CD14-positive monocyte (primary cell): ENCODE data around the gene ENGASE. TPM values are rescaled to one million over a fixed set of nuclear protein-coding genes. Genes with fewer than 3 reads are reported as not detected.

Experiments used
- DNase-seq, 3 donors: peaks; one replicate each; pipeline ENCODE4 v3.0.0-alpha.2; 2011 to 2022
- H2AFZ ChIP-seq: 2 replicates; pipeline ENCODE4 v1.6.0; 2012; ENCODE audit warnings: mild to moderate bottlenecking, low read depth, low read length, inconsistent platforms; ENCODE audit not compliant: insufficient read depth, poor library complexity, severe bottlenecking
- H3K27ac ChIP-seq, 2 donors: 1 replicate in 1 of 2; 2 replicates in 1 of 2; pipeline ENCODE4 v1.5.1; 2012 to 2013; ENCODE audit warnings: low read length in 2 of 2, control low read depth in 1 of 2, inconsistent platforms in 1 of 2, low read depth in 1 of 2, mild to moderate bottlenecking in 1 of 2
- H3K27me3 ChIP-seq, 2 donors: one replicate each; pipeline versions ENCODE4 v1.6.0 to v1.6.1; 2011 to 2013; ENCODE audit warnings: low read length in 2 of 2; ENCODE audit not compliant: control insufficient read depth in 2 of 2, insufficient read depth in 2 of 2
- H3K36me3 ChIP-seq, 2 donors: replicated peaks in 1 of 2; 1 replicate in 1 of 2; 2 replicates in 1 of 2; pipeline versions ENCODE4 v1.5.1 to v1.6.1; 2012 to 2013; ENCODE audit warnings: low read length in 2 of 2, control low read depth in 1 of 2, inconsistent platforms in 1 of 2, mild to moderate bottlenecking in 1 of 2; ENCODE audit not compliant: insufficient read depth in 2 of 2, control insufficient read depth in 1 of 2
- H3K4me1 ChIP-seq, 2 donors: 1 replicate in 1 of 2; 2 replicates in 1 of 2; pipeline versions ENCODE4 v1.5.1 to v1.6.1; 2012 to 2013; ENCODE audit warnings: low read length in 2 of 2, control low read depth in 1 of 2, inconsistent platforms in 1 of 2, mild to moderate bottlenecking in 1 of 2, moderate library complexity in 1 of 2; ENCODE audit not compliant: insufficient read depth in 2 of 2, control insufficient read depth in 1 of 2
- H3K4me2 ChIP-seq: replicated peaks from 2 replicates; pipeline ENCODE3; 2012; ENCODE audit warnings: low read length, moderate library complexity, mild to moderate bottlenecking; ENCODE audit not compliant: poor library complexity, severe bottlenecking; ENCODE audit errors: extremely low read depth
- H3K4me3 ChIP-seq, 3 experiments: fragments of 200-600 bp in 1 of 3; sonication (generic) in 1 of 3; replicated peaks in 1 of 3; 1 replicate in 2 of 3; 2 replicates in 1 of 3; pipeline ENCODE4 v1.5.1; 2011 to 2013; ENCODE audit warnings: low read length in 3 of 3, mild to moderate bottlenecking in 3 of 3, control low read depth in 2 of 3, low read depth in 2 of 3, inconsistent platforms in 1 of 3, moderate library complexity in 1 of 3
- H3K79me2 ChIP-seq: 2 replicates; pipeline ENCODE4 v1.6.0; 2012; ENCODE audit warnings: mild to moderate bottlenecking, control low read depth, inconsistent platforms, low read length, moderate library complexity; ENCODE audit not compliant: insufficient read depth
- H3K9ac ChIP-seq: 2 replicates; pipeline ENCODE4 v1.6.0; 2017; ENCODE audit warnings: low read length, mild to moderate bottlenecking; ENCODE audit not compliant: insufficient read depth, poor library complexity, severe bottlenecking
- H3K9me3 ChIP-seq, 2 donors: replicated peaks in 1 of 2; 1 replicate in 1 of 2; 2 replicates in 1 of 2; pipeline versions ENCODE4 v1.5.1 to v1.6.1; 2012 to 2013; ENCODE audit warnings: low read length in 2 of 2, control low read depth in 1 of 2; ENCODE audit not compliant: control insufficient read depth in 1 of 2, insufficient read depth in 1 of 2
- H4K20me1 ChIP-seq: 2 replicates; pipeline ENCODE4 v1.6.0; 2012; ENCODE audit warnings: mild to moderate bottlenecking, low read length, control low read depth, moderate library complexity; ENCODE audit not compliant: insufficient read depth
- H3K27ac Mint-ChIP-seq, 7 donors: one replicate each; pipeline ENCODE4 v1.8.0; 2020; ENCODE audit warnings: mild to moderate bottlenecking in 7 of 7, mixed read lengths in 7 of 7, moderate library complexity in 6 of 7, inconsistent platforms in 2 of 7
- H3K27me3 Mint-ChIP-seq, 3 donors: one replicate each; pipeline ENCODE4 v1.8.0; 2021 to 2022; ENCODE audit warnings: low read depth in 3 of 3, mild to moderate bottlenecking in 3 of 3, mixed read lengths in 3 of 3, moderate library complexity in 3 of 3, inconsistent platforms in 1 of 3
- H3K36me3 Mint-ChIP-seq, 2 donors: one replicate each; pipeline ENCODE4 v1.8.0; 2020; ENCODE audit warnings: mixed read lengths in 2 of 2, inconsistent platforms in 1 of 2, mild to moderate bottlenecking in 1 of 2
- H3K4me1 Mint-ChIP-seq: one replicate; pipeline ENCODE4 v1.8.0; 2020; ENCODE audit warnings: mild to moderate bottlenecking, mixed read lengths
- H3K4me3 Mint-ChIP-seq, 2 donors: one replicate each; pipeline ENCODE4 v1.8.0; 2020; ENCODE audit warnings: mild to moderate bottlenecking in 2 of 2, mixed read lengths in 2 of 2, moderate library complexity in 1 of 2
- H3K9me3 Mint-ChIP-seq, 7 donors: one replicate each; pipeline ENCODE4 v1.8.0; 2020 to 2022; ENCODE audit warnings: mixed read lengths in 7 of 7, mild to moderate bottlenecking in 6 of 7, moderate library complexity in 6 of 7, inconsistent platforms in 2 of 7
- WGBS: methylation state at CpG from one replicate; pipeline ENCODE4 v1.1.5; 2013; ENCODE audit warnings: missing lambda C conversion rate; ENCODE audit not compliant: insufficient coverage; 5-methylcytosine and 5-hydroxymethylcytosine counted together
- intact Hi-C, 2 donors: fragments of 100-400 bp; cut with micrococcal nuclease; formaldehyde crosslinking; loops; one replicate each; pipeline versions ENCODE4 v1.15.0 to v1.15.1; 2023
- polyA plus RNA-seq, 3 donors: library from polyadenylated mRNA; depleted of rRNA in 1 of 3; unstranded in 2 of 3; stranded (reverse) in 1 of 3; fragments of 300-500 nt in 2 of 3; fragments of >200 nt in 1 of 3; fragmentation: Illumina TruSeq in 2 of 3; gene quantifications; 1 replicate in 2 of 3; 2 replicates in 1 of 3; pipeline ENCODE4 v1.2.3, GENCODE V29; 2012 to 2021
- TF ChIP-seq, protein P1 (sequence below): fragments of 200-600 bp; IDR thresholded peaks from one replicate; pipeline ENCODE4 v1.8.0; 2022; ENCODE audit warnings: antibody characterized with exemption, mild to moderate bottlenecking

Gene ENGASE
- polyA plus RNA-seq, 3 donors = 2.6 to 150 (median 3.0) TPM

- WGBS = 97% methylated on average over 11 of the region's 17 CpGs
- no peaks in the 10 kb centered on the region for H3K9me3 Mint-ChIP-seq
- no peak overlapping the region for H2AFZ ChIP-seq
- intact Hi-C loops = loop anchor here in 1 of 2 donors (5.0 kb wide), 1 partner anchor 34 kb away; no protein-coding TSS in a partner anchor
- H3K27me3 Mint-ChIP-seq = no peaks in the 10 kb centered on the region
- H3K27ac Mint-ChIP-seq = peak overlapping the region in 1 of 7 donors; percentile 2
- no peak overlapping the region for H3K4me3 Mint-ChIP-seq
- peaks cover 65 to 81% of the 10 kb centered on the region in 2 donors for H3K36me3 Mint-ChIP-seq
- peaks cover 30% of the 10 kb centered on the region for H4K20me1 ChIP-seq
- no peak for DNase-seq
- H3K4me2 ChIP-seq = no peak overlapping the region
- peaks cover 70 to 88% of the 10 kb centered on the region in 2 donors for H3K36me3 ChIP-seq
- peaks cover 8% of the 10 kb centered on the region in 2 donors for H3K4me1 ChIP-seq
- no peak overlapping the region for H3K9ac ChIP-seq
- TF ChIP-seq, protein P1, sequence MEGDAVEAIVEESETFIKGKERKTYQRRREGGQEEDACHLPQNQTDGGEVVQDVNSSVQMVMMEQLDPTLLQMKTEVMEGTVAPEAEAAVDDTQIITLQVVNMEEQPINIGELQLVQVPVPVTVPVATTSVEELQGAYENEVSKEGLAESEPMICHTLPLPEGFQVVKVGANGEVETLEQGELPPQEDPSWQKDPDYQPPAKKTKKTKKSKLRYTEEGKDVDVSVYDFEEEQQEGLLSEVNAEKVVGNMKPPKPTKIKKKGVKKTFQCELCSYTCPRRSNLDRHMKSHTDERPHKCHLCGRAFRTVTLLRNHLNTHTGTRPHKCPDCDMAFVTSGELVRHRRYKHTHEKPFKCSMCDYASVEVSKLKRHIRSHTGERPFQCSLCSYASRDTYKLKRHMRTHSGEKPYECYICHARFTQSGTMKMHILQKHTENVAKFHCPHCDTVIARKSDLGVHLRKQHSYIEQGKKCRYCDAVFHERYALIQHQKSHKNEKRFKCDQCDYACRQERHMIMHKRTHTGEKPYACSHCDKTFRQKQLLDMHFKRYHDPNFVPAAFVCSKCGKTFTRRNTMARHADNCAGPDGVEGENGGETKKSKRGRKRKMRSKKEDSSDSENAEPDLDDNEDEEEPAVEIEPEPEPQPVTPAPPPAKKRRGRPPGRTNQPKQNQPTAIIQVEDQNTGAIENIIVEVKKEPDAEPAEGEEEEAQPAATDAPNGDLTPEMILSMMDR = no peak
- peaks cover 10% of the 10 kb centered on the region for H3K4me1 Mint-ChIP-seq
- no peaks in the 10 kb centered on the region for H3K27me3 ChIP-seq
- no peak overlapping the region for H3K4me3 ChIP-seq
- no peak overlapping the region for H3K27ac ChIP-seq
- H3K79me2 ChIP-seq = peaks cover 18% of the 10 kb centered on the region
- H3K9me3 ChIP-seq = no peaks in the 10 kb centered on the region
Observed at GRCh38 chr17:79080761-79081290, 6.2 kb downstream of the ENGASE start.

DNA sequence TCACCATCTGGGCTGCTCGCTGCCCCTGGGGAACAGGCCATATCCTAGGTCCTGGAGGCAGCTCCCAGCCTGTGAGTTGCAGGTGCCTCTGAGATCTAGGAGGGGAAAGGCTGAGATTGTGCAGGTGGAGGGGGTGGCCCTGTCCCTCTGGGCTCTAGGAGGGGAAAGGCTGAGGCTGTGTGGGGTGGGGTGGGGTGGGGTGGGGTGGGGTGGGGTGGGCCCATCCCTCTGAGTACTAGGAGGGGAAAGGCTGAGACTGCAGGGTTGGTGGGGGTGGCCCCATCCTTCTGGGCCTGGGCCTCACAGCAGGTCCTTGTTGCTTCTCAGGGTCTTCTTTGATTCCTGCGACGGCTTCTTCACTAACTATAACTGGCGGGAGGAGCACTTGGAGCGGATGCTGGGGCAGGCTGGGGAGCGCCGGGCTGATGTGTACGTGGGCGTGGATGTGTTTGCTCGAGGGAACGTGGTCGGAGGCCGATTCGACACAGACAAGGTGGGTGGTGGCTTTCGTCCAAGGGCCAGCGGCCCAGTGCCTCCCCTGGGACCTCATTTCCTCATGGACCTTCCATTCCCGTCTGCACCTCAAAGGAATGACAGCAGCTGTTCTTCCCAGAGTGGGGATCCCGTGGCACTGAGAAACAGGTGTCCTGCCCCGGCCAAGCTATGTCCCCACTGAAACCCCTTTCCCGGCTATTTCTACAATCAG lies 7.1 kb downstream of the ENGASE start:
- no peaks in the 10 kb centered on the region for H3K27me3 Mint-ChIP-seq
- peak overlapping the region in 2 of 7 donors; percentile 3 to 31 for H3K27ac Mint-ChIP-seq
- Histone ChIP-seq H3K4me2 (no peak overlapping the region), H3K36me3 (peaks cover 75 to 97% of the 10 kb centered on the region in 2 donors), H3K27ac (no peak overlapping the region), H3K79me2 (peaks cover 9% of the 10 kb centered on the region), H3K4me1 (no peaks in the 10 kb centered on the region), H3K9me3 (no peaks in the 10 kb centered on the region), H3K27me3 (no peaks in the 10 kb centered on the region), H4K20me1 (peaks cover 30% of the 10 kb centered on the region), H3K4me3 (no peak overlapping the region), H2AFZ (no peak overlapping the region), H3K9ac (no peak overlapping the region)
- intact Hi-C loops = loop anchor here (2.0 to 5.0 kb wide), 2 partner anchors 34 to 35 kb away; no protein-coding TSS in a partner anchor
- TF ChIP-seq, protein P1 = no peak
- H3K9me3 Mint-ChIP-seq = no peaks in the 10 kb centered on the region
- no peak for DNase-seq
- no peak overlapping the region for H3K4me3 Mint-ChIP-seq
- H3K36me3 Mint-ChIP-seq = peaks cover 73 to 90% of the 10 kb centered on the region in 2 donors
- H3K4me1 Mint-ChIP-seq = peaks cover 1% of the 10 kb centered on the region
- WGBS = 91% methylated on average over 14 of the region's 20 CpGs
